Muscle of leg (tissue), 11 donors: ENCODE measurements around the gene SRL. TPM values are rescaled to one million over a fixed set of nuclear protein-coding genes. Genes with fewer than 3 reads are reported as not detected.
"Not testable (repeated sequence)": the region's sequence is repeated elsewhere in the genome, so short reads cannot be mapped to it uniquely, and the experiment has no call there.

ENCODE experiments used
- DNase-seq: peaks from one replicate; pipeline ENCODE4 v3.0.0; 2013
- H3K27ac ChIP-seq: one replicate; pipeline ENCODE4 v1.5.1; 2013; ENCODE audit warnings: mild to moderate bottlenecking, low read length, control low read depth
- H3K27me3 ChIP-seq: one replicate; pipeline ENCODE4 v1.6.1; 2013; ENCODE audit warnings: low read length; ENCODE audit not compliant: control insufficient read depth, insufficient read depth
- H3K36me3 ChIP-seq: one replicate; pipeline ENCODE4 v1.6.1; 2013; ENCODE audit warnings: low read length; ENCODE audit not compliant: control insufficient read depth, insufficient read depth
- H3K4me1 ChIP-seq: one replicate; pipeline ENCODE4 v1.6.1; 2013; ENCODE audit warnings: low read length; ENCODE audit not compliant: control insufficient read depth, insufficient read depth
- H3K4me3 ChIP-seq: one replicate; pipeline ENCODE4 v1.5.1; 2013; ENCODE audit warnings: low read length, control low read depth
- H3K9me3 ChIP-seq: replicated peaks from 2 replicates; pipeline ENCODE4 v1.6.1; 2013; ENCODE audit warnings: low read depth, low read length; ENCODE audit not compliant: control insufficient read depth
- WGBS: methylation state at CpG from one replicate; pipeline ENCODE4 v1.1.5; 2013; ENCODE audit warnings: missing lambda C conversion rate; ENCODE audit not compliant: insufficient coverage; 5-methylcytosine and 5-hydroxymethylcytosine counted together
- polyA plus RNA-seq, 8 donors: library from polyadenylated mRNA; unstranded; fragments of 120-200 nt; gene quantifications; one replicate each; pipeline versions ENCODE4 v1.2.1 to v1.2.3, GENCODE V29; 2013; ENCODE audit warnings: inconsistent platforms in 1 of 8, low replicate concordance in 1 of 8; ENCODE audit not compliant: insufficient read length in 8 of 8, insufficient read depth in 1 of 8
- total RNA-seq: library from RNA; stranded (reverse); fragments of 120-200 nt; gene quantifications from one replicate; pipeline ENCODE4 v1.2.4, GENCODE V29; 2013

SRL gene
- total and polyA plus RNA-seq, 9 donors: 365 to 639 (median 481) TPM

GRCh38 chr16:4153364-4153763, 88.5 kb downstream of the SRL start:
- H3K27ac ChIP-seq, H3K4me3 ChIP-seq, H3K36me3 ChIP-seq, DNase-seq, H3K4me1 ChIP-seq, H3K27me3 ChIP-seq, H3K9me3 ChIP-seq: not testable (repeated sequence)
- 89% methylated on average over 8 of the region's 13 CpGs for WGBS

GRCh38 chr16:4152267-4152666, 89.6 kb downstream of the SRL start:
- no peaks in the 10 kb centered on the region for H3K27me3 ChIP-seq
- no peaks in the 10 kb centered on the region for H3K36me3 ChIP-seq
- no peak overlapping the region for H3K27ac ChIP-seq
- no peak for DNase-seq
- no peak overlapping the region for H3K4me3 ChIP-seq
- WGBS: 49% methylated on average over 4 of the region's 5 CpGs
- no peaks in the 10 kb centered on the region for H3K4me1 ChIP-seq
- H3K9me3 ChIP-seq: no peaks in the 10 kb centered on the region

- 84% methylated on average over 10 of the region's 10 CpGs for WGBS
- Histone ChIP-seq H3K27me3 (no peaks in the 10 kb centered on the region), H3K4me1 (no peaks in the 10 kb centered on the region), H3K27ac (no peak overlapping the region), H3K4me3 (no peak overlapping the region), H3K36me3 (no peaks in the 10 kb centered on the region), H3K9me3 (no peaks in the 10 kb centered on the region)
- no peak for DNase-seq
Observed at GRCh38 chr16:4147236-4147635, 94.6 kb downstream of the SRL start.

GRCh38 chr16:4142268-4142667, 99.6 kb downstream of the SRL start:
- Histone ChIP-seq H3K4me1 (no peaks in the 10 kb centered on the region), H3K27ac (no peak overlapping the region), H3K9me3 (no peaks in the 10 kb centered on the region), H3K36me3 (no peaks in the 10 kb centered on the region), H3K4me3 (no peak overlapping the region), H3K27me3 (peaks cover 3% of the 10 kb centered on the region)
- DNase-seq: peak; percentile 11
- 40% methylated on average over 3 of the region's 5 CpGs for WGBS

GRCh38 chr16:4141604-4142003, 100.3 kb downstream of the SRL start:
- no peak for DNase-seq
- H3K36me3 ChIP-seq: no peaks in the 10 kb centered on the region
- no peak overlapping the region for H3K4me3 ChIP-seq
- H3K27ac ChIP-seq: no peak overlapping the region
- H3K9me3 ChIP-seq: no peaks in the 10 kb centered on the region
- WGBS: 96% methylated on average over 10 of the region's 12 CpGs
- H3K27me3 ChIP-seq: peaks cover 3% of the 10 kb centered on the region
- no peaks in the 10 kb centered on the region for H3K4me1 ChIP-seq

- no peaks in the 10 kb centered on the region for H3K36me3 ChIP-seq
- H3K27me3 ChIP-seq: peaks cover 3% of the 10 kb centered on the region
- no peaks in the 10 kb centered on the region for H3K4me1 ChIP-seq
- no peak overlapping the region for H3K4me3 ChIP-seq
- H3K9me3 ChIP-seq: no peaks in the 10 kb centered on the region
- no peak for DNase-seq
- WGBS: 80% methylated on average over 1 of the region's 3 CpGs
- no peak overlapping the region for H3K27ac ChIP-seq
Observed at GRCh38 chr16:4140652-4141051, 101.2 kb downstream of the SRL start.

- H3K36me3 ChIP-seq: no peaks in the 10 kb centered on the region
- no peak overlapping the region for H3K4me3 ChIP-seq
- H3K27ac ChIP-seq: no peak overlapping the region
- no peaks in the 10 kb centered on the region for H3K4me1 ChIP-seq
- no peak for DNase-seq
- peaks cover 3% of the 10 kb centered on the region for H3K27me3 ChIP-seq
- H3K9me3 ChIP-seq: no peaks in the 10 kb centered on the region
Observed at GRCh38 chr16:4139968-4140367, 101.9 kb downstream of the SRL start.

Other genes with a start within 250 kb of the SRL start
- gene ADCY9, start 125.6 kb downstream of the SRL start, total RNA-seq: 9.5 TPM
- 10 to 100 TPM; 11.9 to 17.5 (median 15.9) TPM for gene ADCY9, start 125.6 kb downstream of the SRL start, polyA plus RNA-seq
- gene TFAP4, start 30.9 kb upstream of the SRL start, total RNA-seq: 7.0 TPM
- 10 to 100 TPM; 11.7 to 15.6 (median 13.5) TPM for gene TFAP4, start 30.9 kb upstream of the SRL start, polyA plus RNA-seq
- 6.5 TPM for gene GLIS2, start 74.0 kb upstream of the SRL start, total RNA-seq
- 10 to 100 TPM; 21.6 to 30.1 (median 25.8) TPM for gene GLIS2, start 74.0 kb upstream of the SRL start, polyA plus RNA-seq
- 31.5 TPM for gene PAM16, start 109.2 kb upstream of the SRL start, total RNA-seq
- gene PAM16, start 109.2 kb upstream of the SRL start, polyA plus RNA-seq: 10 to 100 TPM; 22.1 to 34.0 (median 27.2) TPM
- gene VASN, start 129.8 kb upstream of the SRL start, total RNA-seq: 24.9 TPM
- gene VASN, start 129.8 kb upstream of the SRL start, polyA plus RNA-seq: 10 to 100 TPM in 6 of 8 donors, 1 to 10 TPM in 2; 8.6 to 33.5 (median 15.8) TPM
- 15.3 TPM for gene CORO7, start 174.5 kb upstream of the SRL start, total RNA-seq
- 10 to 100 TPM; 20.4 to 31.4 (median 25.1) TPM for gene CORO7, start 174.5 kb upstream of the SRL start, polyA plus RNA-seq
- 30.4 TPM for gene DNAJA3, start 183.8 kb upstream of the SRL start, total RNA-seq
- 10 to 100 TPM; 23.8 to 33.5 (median 28.2) TPM for gene DNAJA3, start 183.8 kb upstream of the SRL start, polyA plus RNA-seq
- 25.1 TPM for gene NMRAL1, start 232.5 kb upstream of the SRL start, total RNA-seq
- 10 to 100 TPM; 13.1 to 24.0 (median 16.0) TPM for gene NMRAL1, start 232.5 kb upstream of the SRL start, polyA plus RNA-seq
- 44.6 TPM for gene HMOX2, start 234.3 kb upstream of the SRL start, total RNA-seq
- 10 to 100 TPM; 37.2 to 53.0 (median 47.8) TPM for gene HMOX2, start 234.3 kb upstream of the SRL start, polyA plus RNA-seq